CD4-positive, alpha-beta T cell treated with Interferon gamma for 1 hour (primary cell): Measurements from ENCODE around the gene CCDC59.

Experiments used
- DNase-seq: peaks from one replicate; pipeline ENCODE4 v3.0.0-alpha.2; 2020

The CCDC59 gene

GRCh38 chr12:82314406-82314892 is 43.7 kb downstream of the CCDC59 start:
- DNase-seq, result no peak
